Endodermal cell (in vitro differentiated cells): ENCODE measurements around the gene SMIM10L1. TPM values are rescaled to one million over a fixed set of nuclear protein-coding genes. Genes with fewer than 3 reads are reported as not detected.

Experiments
- DNase-seq: peaks from one replicate; pipeline ENCODE4 v3.0.0-alpha.2; 2017
- H3K27ac ChIP-seq: 2 replicates; pipeline ENCODE4 v1.5.1; 2013; ENCODE audit warnings: mild to moderate bottlenecking, low read depth, low read length, moderate library complexity
- H3K27me3 ChIP-seq: 2 replicates; pipeline ENCODE4 v1.6.1; 2013; ENCODE audit warnings: mild to moderate bottlenecking, low read length, moderate library complexity; ENCODE audit not compliant: insufficient read depth, control insufficient read depth, poor library complexity, severe bottlenecking
- H3K36me3 ChIP-seq: 2 replicates; pipeline ENCODE4 v1.7.0; 2013; ENCODE audit warnings: mild to moderate bottlenecking, low read length, moderate library complexity; ENCODE audit not compliant: control insufficient read depth, insufficient read depth
- H3K4me1 ChIP-seq: one replicate; pipeline ENCODE4 v1.7.0; 2013; ENCODE audit warnings: low read length; ENCODE audit not compliant: control insufficient read depth, insufficient read depth
- H3K4me3 ChIP-seq: 2 replicates; pipeline ENCODE4 v1.5.1; 2013; ENCODE audit warnings: mild to moderate bottlenecking, low read length, moderate library complexity
- H3K9ac ChIP-seq: 2 replicates; pipeline ENCODE4 v1.6.1; 2013; ENCODE audit warnings: mild to moderate bottlenecking, low read length, moderate library complexity; ENCODE audit not compliant: poor library complexity, severe bottlenecking; ENCODE audit errors: extremely low read depth
- H3K9me3 ChIP-seq: 2 replicates; pipeline ENCODE4 v1.6.1; 2013; ENCODE audit warnings: mild to moderate bottlenecking, low read length, moderate library complexity; ENCODE audit not compliant: control insufficient read depth
- H3K27ac Mint-ChIP-seq: 2 replicates; pipeline ENCODE4 v1.8.0; 2020; ENCODE audit warnings: mixed read lengths
- H3K27me3 Mint-ChIP-seq: 2 replicates; pipeline ENCODE4 v1.8.0; 2021; ENCODE audit warnings: mild to moderate bottlenecking, mixed read lengths; ENCODE audit not compliant: insufficient read depth
- H3K36me3 Mint-ChIP-seq: 2 replicates; pipeline ENCODE4 v1.8.0; 2020; ENCODE audit warnings: low read depth, mixed read lengths
- H3K4me1 Mint-ChIP-seq: 2 replicates; pipeline ENCODE4 v1.8.0; 2020; ENCODE audit warnings: mixed read lengths
- H3K4me3 Mint-ChIP-seq: 2 replicates; pipeline ENCODE4 v1.8.0; 2020; ENCODE audit warnings: mild to moderate bottlenecking, moderate library complexity, mixed read lengths
- H3K9me3 Mint-ChIP-seq: 2 replicates; pipeline ENCODE4 v1.8.0; 2020; ENCODE audit warnings: mild to moderate bottlenecking, mixed read lengths
- WGBS, 2 experiments: methylation state at CpG; one replicate each; pipeline versions ENCODE4 v1.1.5 to v1.1.7; 2013; ENCODE audit warnings: missing lambda C conversion rate in 2 of 2, mixed read lengths in 1 of 2; ENCODE audit not compliant: insufficient coverage in 1 of 2, insufficient read length in 1 of 2; 5-methylcytosine and 5-hydroxymethylcytosine counted together
- total RNA-seq, 2 donors: library from RNA; stranded (reverse); fragmentation: NEBNext Ultra II Directional in 1 of 2; extraction: Animal tissue kit (Norgen Biotek cat#: 25700) in 1 of 2; gene quantifications; 2 replicates in 1 of 2; 3 replicates in 1 of 2; pipeline ENCODE4 v1.2.1, GENCODE V29; 2021
- TF ChIP-seq, protein P1 (sequence below): fragments of 200-600 bp; sonication (generic); conservative IDR thresholded peaks from 2 replicates; pipeline ENCODE4 v1.5.0; 2021; ENCODE audit warnings: antibody characterized with exemption, mild to moderate bottlenecking

SMIM10L1 gene
- total RNA-seq, 2 donors from 2014 or later: 12.9 to 31.5 TPM

- Mint-ChIP-seq H3K36me3 (peaks cover 57% of the 10 kb centered on the region), H3K4me3 (no peak overlapping the region)
Observed at GRCh38 chr12:11147420-11147819, 23.6 kb upstream of the SMIM10L1 start.

DNA sequence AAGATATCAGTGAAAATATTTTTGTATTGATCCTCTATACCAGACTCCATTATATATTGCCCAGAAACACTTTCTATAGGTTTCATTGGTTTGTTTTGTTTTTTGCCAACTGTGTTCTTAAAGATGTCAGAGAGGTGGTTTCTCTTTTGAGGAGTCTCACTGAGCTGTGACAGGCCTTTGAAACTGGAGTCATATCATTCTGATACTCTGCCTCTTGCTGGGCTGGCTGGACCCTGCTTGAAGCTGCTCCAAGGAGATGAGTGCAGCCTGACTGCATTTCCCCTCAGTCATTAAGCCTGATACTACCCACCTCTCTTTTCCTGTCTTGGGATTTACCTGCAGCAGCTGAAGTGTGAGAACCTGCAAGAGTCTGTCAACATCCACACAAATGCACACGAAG lies 20.2 kb upstream of the SMIM10L1 start:
- Histone ChIP-seq H3K9me3 (peaks cover 60% of the 10 kb centered on the region), H3K36me3 (peaks cover 21% of the 10 kb centered on the region), H3K4me1 (no peaks in the 10 kb centered on the region), H3K27me3 (no peaks in the 10 kb centered on the region), H3K4me3 (peak overlapping the region; percentile 68), H3K27ac (no peak overlapping the region), H3K9ac (no peak overlapping the region)
- no peak overlapping the region for H3K27ac Mint-ChIP-seq
- DNase-seq: no peak
- H3K27me3 Mint-ChIP-seq: no peaks in the 10 kb centered on the region
- TF ChIP-seq, protein P1, sequence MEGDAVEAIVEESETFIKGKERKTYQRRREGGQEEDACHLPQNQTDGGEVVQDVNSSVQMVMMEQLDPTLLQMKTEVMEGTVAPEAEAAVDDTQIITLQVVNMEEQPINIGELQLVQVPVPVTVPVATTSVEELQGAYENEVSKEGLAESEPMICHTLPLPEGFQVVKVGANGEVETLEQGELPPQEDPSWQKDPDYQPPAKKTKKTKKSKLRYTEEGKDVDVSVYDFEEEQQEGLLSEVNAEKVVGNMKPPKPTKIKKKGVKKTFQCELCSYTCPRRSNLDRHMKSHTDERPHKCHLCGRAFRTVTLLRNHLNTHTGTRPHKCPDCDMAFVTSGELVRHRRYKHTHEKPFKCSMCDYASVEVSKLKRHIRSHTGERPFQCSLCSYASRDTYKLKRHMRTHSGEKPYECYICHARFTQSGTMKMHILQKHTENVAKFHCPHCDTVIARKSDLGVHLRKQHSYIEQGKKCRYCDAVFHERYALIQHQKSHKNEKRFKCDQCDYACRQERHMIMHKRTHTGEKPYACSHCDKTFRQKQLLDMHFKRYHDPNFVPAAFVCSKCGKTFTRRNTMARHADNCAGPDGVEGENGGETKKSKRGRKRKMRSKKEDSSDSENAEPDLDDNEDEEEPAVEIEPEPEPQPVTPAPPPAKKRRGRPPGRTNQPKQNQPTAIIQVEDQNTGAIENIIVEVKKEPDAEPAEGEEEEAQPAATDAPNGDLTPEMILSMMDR: no peak
- H3K4me1 Mint-ChIP-seq: no peaks in the 10 kb centered on the region
- peaks cover 47% of the 10 kb centered on the region for H3K9me3 Mint-ChIP-seq
- peaks cover 51% of the 10 kb centered on the region for H3K36me3 Mint-ChIP-seq
- WGBS, 2 experiments: 93 to 100% methylated on average over 1 of the region's 1 CpG
- H3K4me3 Mint-ChIP-seq: no peak overlapping the region

More at GRCh38 chr12:11147420-11147819, 23.6 kb upstream of the SMIM10L1 start:
- Histone ChIP-seq H3K27me3 (no peaks in the 10 kb centered on the region), H3K9ac (no peak overlapping the region), H3K27ac (no peak overlapping the region), H3K4me3 (no peak overlapping the region), H3K4me1 (no peaks in the 10 kb centered on the region), H3K9me3 (peaks cover 34% of the 10 kb centered on the region), H3K36me3 (peaks cover 11% of the 10 kb centered on the region)
- TF ChIP-seq, protein P1: no peak
- H3K9me3 Mint-ChIP-seq: peaks cover 57% of the 10 kb centered on the region
- DNase-seq: no peak
- H3K4me1 Mint-ChIP-seq: peaks cover 5% of the 10 kb centered on the region
- 100% methylated on average over 1 of the region's 1 CpG; no CpG with 5 or more reads in 1 of the 2 experiments for WGBS, 2 experiments
- H3K27ac Mint-ChIP-seq: no peak overlapping the region
- no peaks in the 10 kb centered on the region for H3K27me3 Mint-ChIP-seq

DNA sequence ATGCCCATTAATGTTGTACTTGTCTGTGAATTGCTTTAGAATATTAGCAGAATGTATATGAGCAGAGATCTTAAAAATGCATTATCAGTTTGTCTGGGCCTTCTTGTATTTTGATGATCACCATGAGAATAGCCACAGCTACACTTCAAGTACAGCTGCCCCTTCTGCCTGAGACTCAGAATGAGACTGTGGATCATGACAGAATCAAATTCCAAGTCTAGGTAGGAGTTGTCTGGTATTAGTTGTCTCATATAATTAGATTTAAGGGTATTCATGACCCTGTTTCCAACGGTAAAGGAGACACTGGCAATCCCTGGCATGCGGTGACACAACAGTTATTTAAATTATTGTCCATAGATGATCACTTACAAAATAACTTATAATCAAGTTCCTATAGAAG lies 18.3 kb upstream of the SMIM10L1 start:
- H3K27me3 ChIP-seq: no peaks in the 10 kb centered on the region
- Mint-ChIP-seq H3K9me3 (peaks cover 49% of the 10 kb centered on the region), H3K27me3 (no peaks in the 10 kb centered on the region), H3K36me3 (peaks cover 54% of the 10 kb centered on the region), H3K4me3 (no peak overlapping the region), H3K4me1 (no peaks in the 10 kb centered on the region), H3K27ac (no peak overlapping the region)
- no peak overlapping the region for H3K27ac ChIP-seq
- H3K4me3 ChIP-seq: no peak overlapping the region
- 83 to 87% methylated on average over 1 to 2 of the region's 2 CpGs for WGBS, 2 experiments
- peaks cover 66% of the 10 kb centered on the region for H3K9me3 ChIP-seq
- H3K4me1 ChIP-seq: no peaks in the 10 kb centered on the region
- DNase-seq: no peak
- H3K36me3 ChIP-seq: peaks cover 21% of the 10 kb centered on the region
- TF ChIP-seq, protein P1: no peak
- H3K9ac ChIP-seq: no peak overlapping the region
